Tibial nerve (tissue), 4 donors: Measurements from ENCODE around the gene MAPKAPK5. TPM values are rescaled to one million over a fixed set of nuclear protein-coding genes. Genes with fewer than 3 reads are reported as not detected.

ENCODE experiments used
- DNase-seq, 2 donors: peaks; one replicate each; pipeline ENCODE4 v3.0.0-alpha.2; 2019; ENCODE audit warnings: low spot score in 2 of 2
- H3K27ac ChIP-seq, 4 donors: fragments of 200-600 bp; sonication (generic) in 3 of 4; one replicate each; pipeline ENCODE4 v1.5.1; 2017 to 2019; ENCODE audit warnings: mild to moderate bottlenecking in 1 of 4
- H3K27me3 ChIP-seq, 2 donors: fragments of 200-600 bp; sonication (generic) in 1 of 2; one replicate each; pipeline versions ENCODE4 v1.5.1 to v1.6.0; 2017 to 2019
- H3K36me3 ChIP-seq, 3 donors: fragments of 200-600 bp; sonication (generic); one replicate each; pipeline ENCODE4 v1.5.1; 2018 to 2019
- H3K4me1 ChIP-seq, 4 donors: fragments of 200-600 bp; sonication (generic) in 3 of 4; one replicate each; pipeline ENCODE4 v1.5.1; 2017 to 2019
- H3K4me3 ChIP-seq, 4 donors: fragments of 200-600 bp; sonication (generic) in 3 of 4; one replicate each; pipeline ENCODE4 v1.5.1; 2017 to 2019; ENCODE audit warnings: mild to moderate bottlenecking in 1 of 4, moderate library complexity in 1 of 4
- H3K9me3 ChIP-seq, 4 donors: fragments of 200-600 bp; sonication (generic) in 3 of 4; one replicate each; pipeline ENCODE4 v1.5.1; 2017 to 2019
- CTCF ChIP-seq, 5 experiments: fragments of 200-600 bp in 3 of 5; fragments of 450-650 bp in 2 of 5; sonication (generic) in 3 of 5; IDR thresholded peaks; one replicate each; pipeline ENCODE4 v1.5.1; 2016 to 2019; ENCODE audit warnings: antibody characterized with exemption in 5 of 5, mild to moderate bottlenecking in 3 of 5, moderate library complexity in 2 of 5
- EP300 ChIP-seq, 2 donors: sonication (generic); formaldehyde crosslinking; IDR thresholded peaks; one replicate each; pipeline ENCODE4 v1.6.1; 2017; ENCODE audit warnings: antibody characterized with exemption in 2 of 2, mild to moderate bottlenecking in 1 of 2
- POLR2A ChIP-seq, 2 donors: fragments of 450-650 bp; IDR thresholded peaks; one replicate each; pipeline ENCODE4 v1.6.1; 2017; ENCODE audit warnings: antibody characterized with exemption in 2 of 2, mild to moderate bottlenecking in 2 of 2, moderate library complexity in 2 of 2
- WGBS, 2 donors: methylation state at CpG; one replicate each; pipeline ENCODE4 v1.1.5; 2018; 5-methylcytosine and 5-hydroxymethylcytosine counted together
- total RNA-seq, 4 donors: library from RNA; depleted of rRNA; stranded (reverse); fragments of >200 nt; gene quantifications; one replicate each; pipeline ENCODE4 v1.1.0, GENCODE V29; 2016

MAPKAPK5 gene
- total RNA-seq, 4 donors from 2014 or later: 36.1 to 65.1 (median 44.7) TPM

- peaks cover 0 to 92% (median 13%) of the 10 kb centered on the region in 3 donors for H3K36me3 ChIP-seq
- no peaks in the 10 kb centered on the region for H3K9me3 ChIP-seq
- no peak overlapping the region for H3K4me3 ChIP-seq
- TF ChIP-seq CTCF (IDR thresholded peaks at IDR 0.05): no peak
- no peak for TF ChIP-seq EP300 (IDR thresholded peaks at IDR 0.05)
- TF ChIP-seq POLR2A (IDR thresholded peaks at IDR 0.05): no peak
- H3K27ac ChIP-seq: no peak overlapping the region
- H3K4me1 ChIP-seq: no peaks in the 10 kb centered on the region
- no peak for DNase-seq
- H3K27me3 ChIP-seq: no peaks in the 10 kb centered on the region
- 85 to 87% methylated on average over 5 of the region's 5 CpGs for WGBS, 2 donors
Measured at GRCh38 chr12:111894556-111894955, 52.5 kb downstream of the MAPKAPK5 start.

- Histone ChIP-seq H3K27me3 (no peaks in the 10 kb centered on the region), H3K4me1 (no peaks in the 10 kb centered on the region), H3K9me3 (no peaks in the 10 kb centered on the region), H3K36me3 (peaks cover 0 to 64% (median 0%) of the 10 kb centered on the region in 3 donors), H3K4me3 (no peak overlapping the region), H3K27ac (no peak overlapping the region)
- no peak for DNase-seq
- WGBS, 2 donors: 78 to 81% methylated on average over 4 of the region's 4 CpGs
- no peak for TF ChIP-seq EP300 (IDR thresholded peaks at IDR 0.05)
- TF ChIP-seq POLR2A (IDR thresholded peaks at IDR 0.05): no peak
- no peak for TF ChIP-seq CTCF (IDR thresholded peaks at IDR 0.05)
Measured at GRCh38 chr12:111901182-111901581, 59.2 kb downstream of the MAPKAPK5 start.

- H3K27ac ChIP-seq: no peak overlapping the region
- peaks cover 0 to 39% (median 0%) of the 10 kb centered on the region in 3 donors for H3K36me3 ChIP-seq
- H3K4me3 ChIP-seq: no peak overlapping the region
- no peaks in the 10 kb centered on the region for H3K4me1 ChIP-seq
- TF ChIP-seq EP300 (IDR thresholded peaks at IDR 0.05) (no peak), CTCF (IDR thresholded peaks at IDR 0.05) (no peak), POLR2A (IDR thresholded peaks at IDR 0.05) (no peak)
- H3K9me3 ChIP-seq: peaks cover 0 to 13% (median 0%) of the 10 kb centered on the region in 4 donors
- no peak for DNase-seq
- H3K27me3 ChIP-seq: no peaks in the 10 kb centered on the region
Measured at GRCh38 chr12:111904446-111904975, 62.5 kb downstream of the MAPKAPK5 start.

GRCh38 chr12:111905502-111905901, 63.5 kb downstream of the MAPKAPK5 start:
- H3K27me3 ChIP-seq: no peaks in the 10 kb centered on the region
- H3K4me1 ChIP-seq: no peaks in the 10 kb centered on the region
- H3K9me3 ChIP-seq: peaks cover 0 to 16% (median 0%) of the 10 kb centered on the region in 4 donors
- no peak overlapping the region for H3K4me3 ChIP-seq
- 89 to 92% methylated on average over 3 of the region's 3 CpGs for WGBS, 2 donors
- H3K36me3 ChIP-seq: peaks cover 0 to 36% (median 0%) of the 10 kb centered on the region in 3 donors
- TF ChIP-seq POLR2A (IDR thresholded peaks at IDR 0.05) (no peak), EP300 (IDR thresholded peaks at IDR 0.05) (no peak), CTCF (IDR thresholded peaks at IDR 0.05) (no peak)
- no peak for DNase-seq
- H3K27ac ChIP-seq: no peak overlapping the region

- TF ChIP-seq EP300 (IDR thresholded peaks at IDR 0.05): no peak
- no peak for TF ChIP-seq CTCF (IDR thresholded peaks at IDR 0.05)
- no peak for TF ChIP-seq POLR2A (IDR thresholded peaks at IDR 0.05)
- DNase-seq: no peak
- Histone ChIP-seq H3K4me1 (no peaks in the 10 kb centered on the region), H3K9me3 (peaks cover 0 to 16% (median 0%) of the 10 kb centered on the region in 4 donors), H3K27me3 (no peaks in the 10 kb centered on the region), H3K36me3 (peaks cover 0 to 38% (median 0%) of the 10 kb centered on the region in 3 donors), H3K27ac (no peak overlapping the region), H3K4me3 (no peak overlapping the region)
- WGBS, 2 donors: 93 to 95% methylated on average over 1 of the region's 1 CpG
Measured at GRCh38 chr12:111907740-111908139, 65.7 kb downstream of the MAPKAPK5 start.
